A673 (cell line): ENCODE data around the gene GLT6D1. TPM values are rescaled to one million over a fixed set of nuclear protein-coding genes. Genes with fewer than 3 reads are reported as not detected.
A peak's percentile ranks its signal among the peaks of the same experiment; 100 is the strongest.

Experiments
- BruUV-seq: library from RNA; stranded (reverse); fragments of 400-500 nt; replicated peaks from 2 replicates; lab custom pipeline; 2021; lab: Mats Ljungman, UMichigan
- CTCF ChIA-PET: fragments of 300-600 bp; sonication (Branson Sonifier 250); formaldehyde crosslinking; loops from one replicate; lab custom pipeline; 2022; ENCODE audit warnings: antibody characterized with exemption; lab: Charles Lee
- POLR2A ChIA-PET: fragments of 300-600 bp; sonication (Branson Sonifier 250); formaldehyde crosslinking; loops from one replicate; lab custom pipeline; 2022; ENCODE audit warnings: antibody characterized with exemption; ENCODE audit not compliant: low non-redundant PET; lab: Charles Lee
- DNase-seq: peaks from one replicate; pipeline ENCODE4 v3.0.0-alpha.2; 2015; ENCODE audit warnings: low spot score
- H3K27ac ChIP-seq: fragments of 200-600 bp; sonication (generic); 2 replicates; pipeline ENCODE4 v1.5.1; 2016; ENCODE audit warnings: mixed run types, low read depth, mild to moderate bottlenecking, mixed read lengths, antibody characterized with exemption, low read length; ENCODE audit not compliant: poor library complexity, severe bottlenecking
- H3K27me3 ChIP-seq: fragments of 200-600 bp; sonication (generic); replicated peaks from 2 replicates; pipeline ENCODE4 v1.6.1; 2017; ENCODE audit warnings: mixed run types, low read depth, mild to moderate bottlenecking, mixed read lengths, antibody characterized with exemption, low read length; ENCODE audit not compliant: insufficient read depth, poor library complexity
- H3K36me3 ChIP-seq: fragments of 200-600 bp; sonication (generic); 2 replicates; pipeline ENCODE4 v1.6.1; 2016; ENCODE audit warnings: mixed run types, mild to moderate bottlenecking, mixed read lengths, antibody characterized with exemption, low read length; ENCODE audit not compliant: insufficient read depth, poor library complexity, severe bottlenecking
- H3K4me1 ChIP-seq: fragments of 200-600 bp; sonication (generic); 2 replicates; pipeline ENCODE4 v1.6.1; 2017; ENCODE audit warnings: mixed run types, mild to moderate bottlenecking, mixed read lengths, antibody characterized with exemption, low read length; ENCODE audit not compliant: insufficient read depth, poor library complexity, severe bottlenecking
- H3K4me3 ChIP-seq: fragments of 200-600 bp; sonication (generic); 2 replicates; pipeline ENCODE4 v1.5.1; 2016; ENCODE audit warnings: low read depth, mixed run types, mild to moderate bottlenecking, mixed read lengths, low read length; ENCODE audit not compliant: poor library complexity, severe bottlenecking
- H3K9me3 ChIP-seq: fragments of 200-600 bp; sonication (generic); 2 replicates; pipeline ENCODE4 v1.6.1; 2016; ENCODE audit warnings: mixed run types, low read depth, mild to moderate bottlenecking, mixed read lengths, antibody characterized with exemption, low read length; ENCODE audit not compliant: poor library complexity, severe bottlenecking
- EZH2 ChIP-seq: fragments of 200-600 bp; sonication (generic); IDR thresholded peaks from 2 replicates; pipeline ENCODE4 v1.6.1; 2017; ENCODE audit warnings: borderline replicate concordance, low read depth, mild to moderate bottlenecking, mixed read lengths, antibody characterized with exemption, low read length; ENCODE audit not compliant: poor library complexity, severe bottlenecking
- intact Hi-C: fragments of 100-400 bp; cut with micrococcal nuclease; formaldehyde crosslinking; loops from one replicate; pipeline ENCODE4 v1.10.0; 2022; ENCODE audit not compliant: unreplicated experiment
- total RNA-seq: library from RNA; stranded (reverse); gene quantifications from 2 replicates; pipeline ENCODE4 v1.2.3, GENCODE V29; 2021
- TF ChIP-seq, protein P1 (sequence below): fragments of 300-800, 200-600 bp; sonication (generic); conservative IDR thresholded peaks from 2 replicates; pipeline ENCODE4 v1.5.1; 2017; ENCODE audit warnings: low read depth, mild to moderate bottlenecking, antibody characterized with exemption, low read length, moderate library complexity, mixed read lengths

The GLT6D1 gene
- total RNA-seq, 1 experiment from 2014 or later = not detected

DNA sequence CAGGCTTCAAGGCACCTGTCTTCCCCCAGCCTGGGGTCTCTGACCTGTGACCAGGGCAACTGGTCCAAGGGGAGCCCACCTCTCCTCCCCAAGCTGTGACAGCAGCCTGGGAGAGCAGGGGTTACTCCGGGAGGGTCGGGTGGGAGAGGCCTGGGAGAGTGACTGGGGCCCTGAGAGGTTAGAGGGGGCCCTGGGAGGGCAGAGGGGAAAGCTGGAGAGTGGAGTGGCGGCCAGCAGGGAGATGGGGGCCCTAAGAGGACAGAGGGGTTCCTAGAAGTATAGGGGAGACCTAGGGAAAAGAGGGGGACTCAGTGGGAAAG lies 24.1 kb upstream of the GLT6D1 start:
- BruUV-seq = no TSS peak
- no peak overlapping the region for H3K27ac ChIP-seq
- no peak for TF ChIP-seq EZH2
- TF ChIP-seq, protein P1, sequence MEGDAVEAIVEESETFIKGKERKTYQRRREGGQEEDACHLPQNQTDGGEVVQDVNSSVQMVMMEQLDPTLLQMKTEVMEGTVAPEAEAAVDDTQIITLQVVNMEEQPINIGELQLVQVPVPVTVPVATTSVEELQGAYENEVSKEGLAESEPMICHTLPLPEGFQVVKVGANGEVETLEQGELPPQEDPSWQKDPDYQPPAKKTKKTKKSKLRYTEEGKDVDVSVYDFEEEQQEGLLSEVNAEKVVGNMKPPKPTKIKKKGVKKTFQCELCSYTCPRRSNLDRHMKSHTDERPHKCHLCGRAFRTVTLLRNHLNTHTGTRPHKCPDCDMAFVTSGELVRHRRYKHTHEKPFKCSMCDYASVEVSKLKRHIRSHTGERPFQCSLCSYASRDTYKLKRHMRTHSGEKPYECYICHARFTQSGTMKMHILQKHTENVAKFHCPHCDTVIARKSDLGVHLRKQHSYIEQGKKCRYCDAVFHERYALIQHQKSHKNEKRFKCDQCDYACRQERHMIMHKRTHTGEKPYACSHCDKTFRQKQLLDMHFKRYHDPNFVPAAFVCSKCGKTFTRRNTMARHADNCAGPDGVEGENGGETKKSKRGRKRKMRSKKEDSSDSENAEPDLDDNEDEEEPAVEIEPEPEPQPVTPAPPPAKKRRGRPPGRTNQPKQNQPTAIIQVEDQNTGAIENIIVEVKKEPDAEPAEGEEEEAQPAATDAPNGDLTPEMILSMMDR = no peak
- peaks cover 3% of the 10 kb centered on the region for H3K27me3 ChIP-seq
- H3K36me3 ChIP-seq = no peaks in the 10 kb centered on the region
- no peak for DNase-seq
- intact Hi-C loops = no loop called here
- no peaks in the 10 kb centered on the region for H3K4me1 ChIP-seq
- no peaks in the 10 kb centered on the region for H3K9me3 ChIP-seq
- no peak overlapping the region for H3K4me3 ChIP-seq
- ChIA-PET CTCF (no interaction called here), POLR2A (no interaction called here)

DNA sequence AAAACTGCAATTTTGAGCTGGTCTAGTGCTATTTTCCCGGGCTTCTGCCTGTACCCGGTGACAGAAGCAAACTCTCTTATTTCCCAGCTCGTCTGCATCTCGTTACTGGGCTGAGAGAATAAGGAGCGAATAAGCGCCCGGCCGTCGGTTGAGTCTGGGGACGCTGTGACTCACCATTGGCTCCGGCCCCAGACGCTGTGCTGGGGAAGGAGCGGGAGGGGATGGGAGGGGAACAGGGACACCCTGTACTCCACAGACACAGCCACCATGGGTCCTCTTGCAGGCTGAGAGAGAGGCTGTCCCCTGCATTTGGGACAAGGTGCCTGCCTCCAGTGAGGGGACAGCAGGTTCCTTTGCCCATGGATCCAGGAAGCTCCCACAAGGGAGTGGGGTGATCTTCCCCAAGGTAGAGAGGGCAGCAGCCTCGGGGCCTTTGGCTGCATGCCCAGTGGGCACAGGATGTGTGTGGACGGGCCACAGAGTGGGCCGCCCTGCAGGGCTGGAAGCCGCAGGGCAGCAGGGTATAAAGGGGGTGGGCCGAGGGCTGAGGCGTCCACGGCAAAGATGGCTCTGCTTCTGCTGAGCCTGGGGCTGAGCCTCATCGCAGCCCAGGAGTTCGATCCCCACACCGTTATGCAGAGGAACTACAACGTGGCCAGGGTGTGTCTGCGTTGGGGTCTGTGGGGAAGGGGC lies 23.6 kb upstream of the GLT6D1 start, which contains the start of gene LCN9:
Gene LCN9 (plus strand): TSS at position 552 of the 693 bp plus-strand sequence. CDS start 13 bp downstream, at position 565.
- peak; percentile 26 for DNase-seq
- POLR2A ChIA-PET = no interaction called here
- peaks cover 3% of the 10 kb centered on the region for H3K27me3 ChIP-seq
- no peaks in the 10 kb centered on the region for H3K36me3 ChIP-seq
- intact Hi-C loops = no loop called here
- no peaks in the 10 kb centered on the region for H3K4me1 ChIP-seq
- TF ChIP-seq, protein P1 = no peak
- no peak for TF ChIP-seq EZH2
- no peak within 1 kb of the TSS for H3K4me3 ChIP-seq
- H3K9me3 ChIP-seq = no peaks in the 10 kb centered on the region
- no TSS peak for BruUV-seq
- no peak within 1 kb of the TSS for H3K27ac ChIP-seq
- CTCF ChIA-PET = no interaction called here

DNA sequence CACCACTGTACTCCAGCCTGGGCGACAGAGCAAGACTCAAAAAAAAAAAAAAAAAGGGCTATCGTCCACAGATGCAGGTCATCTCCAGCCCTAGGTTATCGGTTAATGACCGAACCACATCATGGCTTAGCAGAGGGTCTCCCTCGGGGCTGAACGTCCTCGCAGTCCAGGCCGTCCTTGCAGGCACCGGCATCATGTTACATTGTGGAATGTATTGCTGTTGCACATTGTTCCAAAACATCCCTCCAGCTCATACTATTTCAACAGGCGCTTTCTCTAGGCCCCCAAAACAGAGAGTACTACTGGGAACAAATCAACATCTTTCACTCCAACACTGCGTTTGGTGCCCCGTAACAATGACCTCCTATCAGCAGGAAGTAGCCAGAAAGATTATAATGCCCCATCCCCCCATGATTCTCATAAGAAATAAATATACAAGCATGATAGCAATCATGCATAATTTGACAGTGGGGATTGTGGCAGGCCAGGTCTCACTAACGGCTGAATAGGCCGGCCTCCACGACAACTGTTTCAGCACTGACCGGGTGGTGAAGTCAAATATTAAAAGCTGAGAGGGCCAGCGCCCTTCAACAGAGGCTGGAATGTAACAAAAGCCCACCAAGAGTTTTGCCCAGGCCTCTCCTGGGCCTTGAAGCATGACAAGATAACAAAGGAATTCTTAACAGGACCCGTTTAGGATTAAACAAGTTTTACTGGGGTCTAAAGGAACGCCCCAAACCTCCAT lies 22.6 kb upstream of the GLT6D1 start:
- no TSS peak for BruUV-seq
- CTCF ChIA-PET = no interaction called here
- H3K27me3 ChIP-seq = peaks cover 1% of the 10 kb centered on the region
- H3K27ac ChIP-seq = no peak overlapping the region
- H3K4me3 ChIP-seq = no peak overlapping the region
- no peak for DNase-seq
- no peaks in the 10 kb centered on the region for H3K9me3 ChIP-seq
- H3K36me3 ChIP-seq = no peaks in the 10 kb centered on the region
- TF ChIP-seq, protein P1 = no peak
- no peak for TF ChIP-seq EZH2
- POLR2A ChIA-PET = no interaction called here
- intact Hi-C loops = no loop called here
- no peaks in the 10 kb centered on the region for H3K4me1 ChIP-seq
